Measurements from ENCODE around the gene MATK. TPM values are rescaled to one million over a fixed set of nuclear protein-coding genes. Genes with fewer than 3 reads are reported as not detected.

Gene MATK
- total RNA-seq, 1 donor from 2014 or later = 0.50 TPM

GRCh38 chr19:3831601-3832000 lies 45.4 kb upstream of the MATK start:
- TF ChIP-seq, protein P1, sequence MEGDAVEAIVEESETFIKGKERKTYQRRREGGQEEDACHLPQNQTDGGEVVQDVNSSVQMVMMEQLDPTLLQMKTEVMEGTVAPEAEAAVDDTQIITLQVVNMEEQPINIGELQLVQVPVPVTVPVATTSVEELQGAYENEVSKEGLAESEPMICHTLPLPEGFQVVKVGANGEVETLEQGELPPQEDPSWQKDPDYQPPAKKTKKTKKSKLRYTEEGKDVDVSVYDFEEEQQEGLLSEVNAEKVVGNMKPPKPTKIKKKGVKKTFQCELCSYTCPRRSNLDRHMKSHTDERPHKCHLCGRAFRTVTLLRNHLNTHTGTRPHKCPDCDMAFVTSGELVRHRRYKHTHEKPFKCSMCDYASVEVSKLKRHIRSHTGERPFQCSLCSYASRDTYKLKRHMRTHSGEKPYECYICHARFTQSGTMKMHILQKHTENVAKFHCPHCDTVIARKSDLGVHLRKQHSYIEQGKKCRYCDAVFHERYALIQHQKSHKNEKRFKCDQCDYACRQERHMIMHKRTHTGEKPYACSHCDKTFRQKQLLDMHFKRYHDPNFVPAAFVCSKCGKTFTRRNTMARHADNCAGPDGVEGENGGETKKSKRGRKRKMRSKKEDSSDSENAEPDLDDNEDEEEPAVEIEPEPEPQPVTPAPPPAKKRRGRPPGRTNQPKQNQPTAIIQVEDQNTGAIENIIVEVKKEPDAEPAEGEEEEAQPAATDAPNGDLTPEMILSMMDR (IDR thresholded peaks at IDR 0.05; ENCODE audit: insufficient read depth, low read length, poor library complexity, severe bottlenecking) = no peak
- DNase-seq (ENCODE audit: low read depth) = no peak
- Histone ChIP-seq H3K36me3 (ENCODE audit: control insufficient read depth, insufficient read depth, low read length) (no peaks in the 10 kb centered on the region), H3K27me3 (ENCODE audit: control insufficient read depth, insufficient read depth, low read length) (peaks cover 20% of the 10 kb centered on the region), H3K4me3 (ENCODE audit: low read depth, low read length) (no peak overlapping the region)

GRCh38 chr19:3830621-3831589 lies 44.7 kb upstream of the MATK start:
- Histone ChIP-seq H3K27me3 (ENCODE audit: control insufficient read depth, insufficient read depth, low read length) (peaks cover 20% of the 10 kb centered on the region), H3K36me3 (ENCODE audit: control insufficient read depth, insufficient read depth, low read length) (no peaks in the 10 kb centered on the region), H3K4me3 (ENCODE audit: low read depth, low read length) (no peak overlapping the region)
- DNase-seq (ENCODE audit: low read depth) = no peak
- TF ChIP-seq, protein P1 (IDR thresholded peaks at IDR 0.05; ENCODE audit: insufficient read depth, low read length, poor library complexity, severe bottlenecking) = no peak

DNA sequence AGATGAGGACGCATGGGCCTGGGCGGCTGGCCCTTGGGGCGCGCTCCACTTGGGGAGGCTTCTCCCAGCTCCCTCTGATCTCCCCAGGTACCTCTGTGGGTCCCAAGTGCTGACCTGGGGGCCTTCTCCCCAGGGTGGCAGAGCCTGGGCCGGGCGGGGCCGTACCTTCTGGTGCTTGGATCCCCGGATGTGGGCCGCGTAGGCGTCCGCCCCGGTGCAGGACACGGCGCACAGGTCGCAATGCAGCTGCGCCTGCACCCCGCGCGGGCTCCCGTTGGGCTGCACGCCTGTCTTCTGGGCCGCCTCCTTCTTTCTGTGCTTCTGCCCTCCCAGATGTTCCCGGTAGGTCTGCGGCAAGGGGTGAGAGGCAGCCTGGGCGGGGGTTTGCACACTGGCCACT lies 41.1 kb upstream of the MATK start:
- TF ChIP-seq, protein P1 (IDR thresholded peaks at IDR 0.05; ENCODE audit: insufficient read depth, low read length, poor library complexity, severe bottlenecking) = no peak
- H3K4me3 ChIP-seq (ENCODE audit: low read depth, low read length) = no peak overlapping the region
- H3K27me3 ChIP-seq (ENCODE audit: control insufficient read depth, insufficient read depth, low read length) = peaks cover 27% of the 10 kb centered on the region
- no peak for DNase-seq (ENCODE audit: low read depth)
- H3K36me3 ChIP-seq (ENCODE audit: control insufficient read depth, insufficient read depth, low read length) = no peaks in the 10 kb centered on the region

GRCh38 chr19:3826163-3826562 lies 40.0 kb upstream of the MATK start:
- no peak for DNase-seq (ENCODE audit: low read depth)
- TF ChIP-seq, protein P1 (IDR thresholded peaks at IDR 0.05; ENCODE audit: insufficient read depth, low read length, poor library complexity, severe bottlenecking) = no peak
- Histone ChIP-seq H3K36me3 (ENCODE audit: control insufficient read depth, insufficient read depth, low read length) (no peaks in the 10 kb centered on the region), H3K27me3 (ENCODE audit: control insufficient read depth, insufficient read depth, low read length) (peaks cover 22% of the 10 kb centered on the region), H3K4me3 (ENCODE audit: low read depth, low read length) (no peak overlapping the region)

DNA sequence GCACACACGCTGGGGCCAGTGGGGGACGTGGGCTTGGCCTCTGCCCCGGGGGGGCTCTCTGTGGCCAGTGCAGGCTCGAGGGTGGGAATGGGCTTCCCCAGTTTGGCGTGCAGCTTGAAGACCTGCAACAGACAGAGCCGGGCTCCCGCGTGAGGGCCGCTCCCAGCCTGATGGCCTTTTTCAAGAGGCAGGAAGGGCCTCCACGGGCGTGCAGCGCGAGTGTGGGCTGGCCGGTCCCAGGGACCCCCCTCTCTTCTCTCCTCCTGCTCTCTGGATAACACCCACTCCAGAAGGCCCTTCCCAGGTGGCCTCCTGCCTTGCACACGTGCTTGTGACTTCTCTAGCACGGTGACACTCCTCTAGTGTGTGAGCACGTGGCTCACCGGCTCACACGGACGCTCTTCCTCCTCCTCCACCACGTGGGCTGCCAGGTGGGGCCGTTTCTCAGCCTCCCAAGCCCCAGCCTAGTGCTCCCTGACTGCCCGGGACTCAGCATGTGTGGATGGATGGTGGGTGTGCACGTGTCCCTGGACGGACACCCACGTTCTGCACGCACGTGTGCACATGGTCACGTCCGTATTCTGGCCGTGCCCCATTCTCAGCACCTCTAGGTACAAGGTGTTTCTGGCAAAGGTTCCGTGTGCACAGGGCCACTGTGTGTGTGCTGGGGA lies 39.2 kb upstream of the MATK start:
- no peaks in the 10 kb centered on the region for H3K36me3 ChIP-seq (ENCODE audit: control insufficient read depth, insufficient read depth, low read length)
- no peak for DNase-seq (ENCODE audit: low read depth)
- TF ChIP-seq, protein P1 (IDR thresholded peaks at IDR 0.05; ENCODE audit: insufficient read depth, low read length, poor library complexity, severe bottlenecking) = no peak
- no peak overlapping the region for H3K4me3 ChIP-seq (ENCODE audit: low read depth, low read length)
- peaks cover 19% of the 10 kb centered on the region for H3K27me3 ChIP-seq (ENCODE audit: control insufficient read depth, insufficient read depth, low read length)

All from kidney epithelial cell (primary cell).